ENCODE data around the gene SFTPB.
"Not testable (repeated sequence)": the region's sequence is repeated elsewhere in the genome, so short reads cannot be mapped to it uniquely, and the experiment has no call there.

Gene SFTPB

DNA sequence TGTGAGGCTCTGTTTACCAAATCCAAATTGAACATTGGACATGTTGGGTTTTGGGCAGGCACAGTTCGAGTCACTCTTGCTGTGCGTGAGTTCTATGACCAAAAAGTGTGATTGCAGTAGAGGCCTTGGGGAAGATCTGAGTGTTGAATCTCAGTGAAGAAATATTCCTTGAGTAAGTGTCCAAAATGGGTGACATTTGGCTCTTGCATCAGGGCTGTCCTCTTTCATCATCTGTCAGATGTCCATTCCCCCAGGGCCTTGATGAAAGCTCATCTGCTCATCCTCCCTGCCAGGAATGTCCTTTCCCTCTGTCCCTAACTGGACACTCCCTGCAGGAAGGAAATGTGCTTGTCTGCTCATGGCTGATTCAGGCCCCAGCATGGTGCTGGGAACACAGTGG, 6.4 kb upstream of the SFTPB start:
- DNase-seq: no peak

DNA sequence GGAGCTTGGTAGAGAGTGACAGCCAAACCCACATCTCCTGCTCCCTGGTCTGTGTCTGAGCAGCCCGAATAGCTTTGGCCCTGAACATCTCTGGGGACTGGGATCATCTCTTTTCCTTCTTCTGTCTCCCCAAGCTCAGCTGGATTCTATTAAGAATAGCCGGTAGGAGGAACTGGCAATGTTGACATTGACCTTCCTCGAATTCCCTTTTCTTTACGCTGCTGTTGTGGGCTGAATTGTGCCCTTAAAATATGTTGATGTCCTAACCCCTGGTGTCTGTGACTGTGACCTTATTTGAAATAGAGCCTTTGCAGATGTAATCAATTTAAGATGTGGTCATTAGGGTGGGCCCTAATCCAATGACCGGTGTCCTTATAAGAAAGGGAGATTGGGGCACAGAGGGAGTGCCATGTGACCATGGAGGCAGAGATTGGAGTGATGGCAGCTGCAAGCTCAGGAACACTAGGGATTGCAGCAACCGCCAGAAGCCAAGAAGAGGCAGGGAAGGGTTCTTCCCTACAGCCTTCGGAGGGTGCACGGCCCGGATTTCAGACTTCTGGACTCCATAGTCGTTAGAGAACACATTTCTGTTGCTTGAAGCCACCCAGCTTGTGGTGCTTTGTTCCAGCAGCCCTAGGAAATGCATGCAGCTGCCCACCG, 5.8 kb upstream of the SFTPB start:
- no peak for DNase-seq

GRCh38 chr2:85672456-85672855, 4.5 kb upstream of the SFTPB start:
- DNase-seq: no peak

GRCh38 chr2:85670416-85670815, 2.4 kb upstream of the SFTPB start:
- DNase-seq: not testable (repeated sequence)

DNA sequence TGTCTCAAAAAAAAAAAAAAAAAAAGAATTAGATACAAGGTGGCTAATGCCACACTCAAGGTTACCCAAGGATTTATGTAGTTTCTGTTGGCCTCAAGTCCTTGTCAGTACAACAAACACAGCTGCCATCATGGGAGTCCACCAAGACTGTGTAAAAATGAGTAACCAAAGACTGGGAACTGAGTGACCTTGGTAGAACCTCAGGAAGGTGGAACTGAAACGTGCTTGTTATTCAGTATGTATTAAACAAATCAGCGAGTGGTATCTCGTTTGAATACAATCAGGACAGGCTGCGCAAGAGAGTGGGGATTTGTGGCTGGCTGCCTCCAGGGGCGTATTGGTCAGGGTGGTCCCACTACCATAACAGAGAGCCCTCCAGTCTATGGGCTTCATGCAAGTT, 1.6 kb upstream of the SFTPB start:
- no peak for DNase-seq

GRCh38 chr2:85668857-85669142, 801 bp upstream of the SFTPB start:
- no peak for DNase-seq

- no peak for DNase-seq
These were observed 414 bp downstream of the SFTPB start for GRCh38 chr2:85667561-85668008.

GRCh38 chr2:85666435-85667316, 1.3 kb downstream of the SFTPB start:
- no peak for DNase-seq

GRCh38 chr2:85666016-85666415, 2.0 kb downstream of the SFTPB start:
- DNase-seq: no peak

DNA sequence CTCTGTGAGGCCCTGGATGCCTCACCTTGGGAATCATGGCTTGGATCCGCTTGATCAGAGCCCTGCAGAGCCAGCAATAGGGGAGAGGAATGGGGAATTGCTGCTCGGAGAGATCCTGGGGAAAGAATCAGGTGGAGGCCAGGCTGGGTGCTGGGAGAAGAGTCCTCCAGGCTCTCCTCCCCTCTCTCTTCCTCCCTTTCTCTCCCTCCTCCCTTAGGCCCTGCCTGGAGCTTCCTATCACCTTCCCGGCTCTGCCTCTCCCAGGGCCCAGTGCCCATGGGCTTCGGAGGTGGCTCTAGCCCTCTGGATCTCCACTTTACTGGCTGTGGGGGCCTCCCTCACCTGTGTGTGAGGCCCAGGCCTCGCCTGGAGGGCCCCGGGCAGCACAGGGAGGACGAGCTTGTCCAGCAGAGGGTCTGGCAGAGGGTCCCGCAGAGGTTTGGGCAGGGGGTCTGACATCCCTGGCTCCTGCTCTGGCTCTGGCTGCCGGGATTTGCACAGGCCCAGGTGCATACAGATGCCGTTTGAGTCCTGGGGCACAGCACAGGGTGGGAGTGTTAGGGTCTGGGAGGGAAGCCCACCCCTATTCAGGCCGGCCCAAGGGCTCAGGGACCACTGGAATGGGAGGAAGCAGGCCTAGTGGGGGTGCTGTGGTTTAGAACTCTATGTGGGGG, 2.6 kb downstream of the SFTPB start:
- no peak for DNase-seq

DNA sequence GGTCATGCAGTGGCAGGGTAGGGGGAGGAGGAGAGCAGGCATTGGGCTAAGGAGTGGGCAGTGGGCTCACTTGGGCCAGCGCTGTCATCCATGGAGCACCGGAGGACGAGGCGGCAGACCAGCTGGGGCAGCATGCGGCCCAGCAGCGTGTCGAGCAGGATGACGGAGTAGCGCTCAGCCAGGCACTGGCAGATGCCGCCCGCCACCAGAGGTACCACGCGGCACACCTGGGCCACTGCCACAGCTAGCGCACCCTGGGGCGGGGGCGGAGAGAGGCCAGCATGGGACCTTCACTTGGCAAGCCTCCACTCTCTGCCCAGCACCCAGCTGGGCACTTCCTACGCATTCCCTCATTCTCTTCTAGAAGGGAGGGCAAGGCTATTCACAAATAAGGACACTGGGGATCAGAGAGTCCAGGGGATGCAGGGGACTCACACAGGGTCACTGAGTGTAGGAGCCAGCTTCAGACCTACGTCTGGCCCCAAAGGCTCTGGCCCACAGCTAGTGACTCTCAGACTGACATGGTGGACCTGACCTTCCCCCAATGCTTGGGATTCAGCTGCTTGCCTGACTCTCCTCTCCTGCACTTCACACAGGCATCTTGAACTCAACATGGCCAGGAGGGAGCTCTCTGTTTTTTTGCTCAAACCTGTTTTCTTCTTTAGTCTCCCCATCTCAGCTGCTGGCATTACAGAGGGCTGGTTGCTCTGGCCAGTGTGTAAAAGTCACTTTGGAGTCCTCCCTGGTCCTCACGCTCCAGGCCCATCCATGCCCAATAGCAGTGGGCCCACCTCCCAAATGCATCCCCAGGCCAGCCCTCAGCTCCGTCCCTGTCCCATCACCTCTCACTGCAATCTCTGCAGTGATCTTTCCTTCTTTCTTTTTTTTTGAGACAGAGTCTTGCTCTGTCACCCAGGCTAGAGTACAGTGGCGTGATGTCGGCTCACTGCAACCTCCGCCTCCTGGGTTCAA, 4.1 kb downstream of the SFTPB start:
- no peak for DNase-seq

GRCh38 chr2:85662899-85663593, 5.0 kb downstream of the SFTPB start:
- DNase-seq: no peak

- no peak for DNase-seq
These were observed 6.7 kb downstream of the SFTPB start for GRCh38 chr2:85661139-85661858.

- DNase-seq: no peak
These were observed 7.3 kb downstream of the SFTPB start for GRCh38 chr2:85660725-85661124.

DNA sequence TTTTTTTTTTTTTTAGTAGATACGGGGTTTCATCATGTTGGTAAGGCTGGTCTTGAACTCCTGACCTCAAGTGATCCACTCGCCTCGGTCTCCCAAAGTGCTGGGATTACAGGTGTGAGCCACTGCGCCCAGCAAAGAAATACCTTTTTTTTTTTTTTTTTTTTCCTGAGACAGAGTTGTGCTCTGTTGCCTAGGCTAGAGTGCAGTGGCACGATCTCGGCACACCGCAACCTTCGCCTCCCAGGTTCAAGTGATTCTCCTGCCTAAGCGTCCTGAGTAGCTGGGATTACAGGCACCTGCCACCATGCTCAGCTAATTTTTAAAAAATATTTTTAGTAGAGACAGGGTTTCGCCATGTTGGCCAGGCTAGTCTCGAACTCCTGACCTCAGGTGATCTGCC, 7.7 kb downstream of the SFTPB start:
- not testable (repeated sequence) for DNase-seq

DNA sequence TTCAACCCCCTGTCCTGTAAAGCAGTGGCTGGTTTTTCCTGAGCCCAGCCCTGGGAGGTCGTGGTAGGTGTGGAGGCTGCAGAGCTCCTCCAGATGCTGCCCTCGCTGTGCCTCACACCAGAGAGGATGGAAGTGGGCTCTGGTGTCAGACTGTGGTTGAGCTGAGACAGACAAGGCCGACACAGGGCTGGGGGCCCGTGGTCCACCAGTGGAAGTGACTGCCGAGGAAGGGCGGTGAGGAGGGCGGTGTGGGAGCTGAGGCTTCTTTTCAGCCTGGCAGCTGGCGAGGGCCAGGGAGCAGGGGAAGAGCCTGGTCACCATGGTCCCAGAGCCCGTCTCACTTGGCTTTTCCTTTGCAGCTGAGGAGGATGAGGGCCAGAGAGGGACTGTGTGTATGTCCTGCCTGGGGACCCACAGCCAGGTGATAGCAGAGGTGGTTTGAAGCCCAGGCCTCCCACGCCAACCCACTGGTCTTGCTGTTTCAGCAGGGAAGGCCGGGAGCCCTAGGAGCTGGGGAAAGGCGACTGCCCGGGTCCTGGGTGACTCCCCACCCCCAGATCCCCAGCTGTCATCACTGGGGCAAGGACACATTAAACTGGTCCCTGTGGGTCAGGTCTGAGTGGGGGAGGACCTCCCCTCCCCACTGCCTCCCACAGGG, 8.5 kb downstream of the SFTPB start:
- DNase-seq: no peak

DNA sequence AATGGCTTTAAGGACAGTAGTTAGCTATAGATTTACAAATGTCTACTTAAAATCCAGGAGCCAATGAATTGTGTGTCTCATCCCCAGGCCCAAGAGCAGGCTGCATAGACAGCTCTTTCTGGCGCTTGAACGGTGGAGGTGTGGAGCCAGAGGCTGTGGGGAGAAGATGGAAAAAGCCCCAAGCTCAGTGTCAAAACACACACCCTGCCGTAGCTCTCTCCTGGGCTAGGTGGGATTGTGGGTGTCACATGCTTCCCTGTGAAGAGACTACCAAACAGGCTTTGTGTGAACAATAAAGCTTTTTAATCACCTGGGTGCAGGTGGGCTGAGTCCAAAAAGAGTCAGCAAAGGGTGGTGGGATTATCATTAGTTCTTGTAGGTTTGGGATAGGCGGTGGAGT, 10.6 kb downstream of the SFTPB start:
- DNase-seq: not testable (repeated sequence)

GRCh38 chr2:85656468-85656867, 11.5 kb downstream of the SFTPB start:
- DNase-seq: no peak

DNA sequence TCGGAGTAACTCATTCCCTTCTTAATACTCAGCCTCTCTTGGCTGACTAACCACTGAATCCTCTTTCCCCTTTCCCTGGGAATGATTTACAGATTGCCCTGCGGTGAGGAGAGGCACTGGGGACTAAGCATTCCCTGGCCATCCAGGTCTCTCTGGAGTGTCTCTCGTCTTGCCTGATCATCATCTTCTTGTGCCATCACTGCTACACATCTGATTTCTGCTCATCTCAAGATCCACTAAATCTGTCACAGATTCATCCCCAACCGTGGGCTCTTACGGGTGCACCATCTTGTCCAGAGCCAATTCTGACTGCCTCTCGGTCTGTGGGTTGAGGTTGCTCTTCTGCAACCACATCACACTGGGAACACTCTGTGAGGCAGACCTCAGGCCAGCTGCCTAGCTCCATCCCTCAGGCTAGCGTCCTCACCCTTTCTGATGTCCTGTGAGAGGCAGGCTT, 12.0 kb downstream of the SFTPB start:
- no peak for DNase-seq

DNA sequence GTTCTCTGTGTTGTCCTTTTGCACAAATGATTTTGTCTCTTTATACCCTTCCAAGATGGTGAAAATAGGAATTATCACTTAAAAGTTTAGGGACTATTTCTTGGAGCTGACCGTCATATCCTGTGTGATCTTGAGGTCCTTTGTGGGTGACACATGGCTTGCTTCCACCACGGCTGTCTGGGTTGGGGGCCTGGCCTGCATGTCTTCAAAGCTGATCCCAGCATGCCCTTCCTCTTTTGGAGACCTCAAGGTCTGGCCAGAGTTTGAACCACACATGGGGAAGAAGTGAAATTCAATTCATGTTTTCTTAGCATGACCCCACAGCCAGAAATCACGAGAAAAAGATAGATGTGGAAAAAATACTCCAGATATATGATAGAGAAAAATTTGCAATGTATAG, 14.0 kb downstream of the SFTPB start:
- no peak for DNase-seq

GRCh38 chr2:85652056-85652455, 15.9 kb downstream of the SFTPB start:
- DNase-seq: no peak

All from activated gamma-delta T cell treated with Interleukin-2 at 50 U/mL for 16 hours (primary cell).